ENCODE data around the gene IGFL4. TPM values are rescaled to one million over a fixed set of nuclear protein-coding genes. Genes with fewer than 3 reads are reported as not detected.

The IGFL4 gene
- total and polyA plus RNA-seq, 9 of the 15 experiments (the other 6 are each of a cell fraction or from before 2014, with no cell fraction given): not detected

- TF ChIP-seq PRDM10 (IDR thresholded peaks at IDR 0.05; ENCODE audit: partially characterized antibody) (peak; percentile 40), PKNOX1 (IDR thresholded peaks at IDR 0.05) (no peak), PRPF4 (IDR thresholded peaks at IDR 0.05; ENCODE audit: insufficient read depth, low read depth, low read length, poor library complexity, severe bottlenecking) (no peak), NFIC (IDR thresholded peaks at IDR 0.05) (no peak), LCOR (CRISPR knock-in tag; IDR thresholded peaks at IDR 0.05) (no peak), NKRF (IDR thresholded peaks at IDR 0.05; ENCODE audit: borderline replicate concordance) (peak; percentile 71; the same call in 1 of the 2 replicates), DDX20 (tag; IDR thresholded peaks at IDR 0.05; ENCODE audit: low read depth) (no peak), ZNF785 (CRISPR knock-in tag; IDR thresholded peaks at IDR 0.05) (no peak), ZFP36 (IDR thresholded peaks at IDR 0.05; ENCODE audit: low read depth, low read length, partially characterized antibody) (peak; percentile 46), PML (IDR thresholded peaks at IDR 0.05; ENCODE audit: low read length) (no peak), ZNF280A (IDR thresholded peaks at IDR 0.05; ENCODE audit: low read depth, partially characterized antibody) (no peak), SREBF1 (IDR thresholded peaks at IDR 0.05; ENCODE audit: borderline replicate concordance, low read depth, low read length) (no peak), MCM5 (IDR thresholded peaks at IDR 0.05; ENCODE audit: low read depth) (no peak), KLF10 (CRISPR knock-in tag; IDR thresholded peaks at IDR 0.05) (no peak), CBFB (CRISPR knock-in tag; IDR thresholded peaks at IDR 0.05) (no peak)
Observed at GRCh38 chr19:45994456-45994997, 46.3 kb downstream of the IGFL4 start (continued).
